OCI-LY1 (cell line): ENCODE results near the gene ZHX3.

Experiments used
- H2AFZ ChIP-seq: fragments of 200-600 bp; sonication (generic), shearing (Covaris generic); 2 replicates; pipeline ENCODE4 v1.6.0; 2014; ENCODE audit warnings: antibody characterized with exemption, mild to moderate bottlenecking, low read length
- H3F3A ChIP-seq: fragments of 200-600 bp; sonication (generic), shearing (Covaris generic); 2 replicates; pipeline ENCODE4 v1.6.0; 2014; ENCODE audit warnings: mild to moderate bottlenecking, antibody characterized with exemption, low read length, moderate library complexity; ENCODE audit not compliant: insufficient read depth
- H3K27ac ChIP-seq: fragments of 200-600 bp; sonication (generic); 2 replicates; pipeline ENCODE4 v1.5.1; 2014; ENCODE audit warnings: low read length, mixed run types, mild to moderate bottlenecking, low read depth; ENCODE audit not compliant: poor library complexity, severe bottlenecking
- H3K27me3 ChIP-seq: fragments of 200-600 bp; sonication (generic); 2 replicates; pipeline ENCODE4 v1.6.0; 2014; ENCODE audit warnings: antibody characterized with exemption, mild to moderate bottlenecking, low read length, moderate library complexity; ENCODE audit not compliant: insufficient read depth
- H3K36me3 ChIP-seq: fragments of 200-600 bp; sonication (generic); 2 replicates; pipeline ENCODE4 v1.6.1; 2014; ENCODE audit warnings: mild to moderate bottlenecking, antibody characterized with exemption, low read length, moderate library complexity, mixed read lengths; ENCODE audit not compliant: insufficient read depth
- H3K4me1 ChIP-seq: fragments of 200-600 bp; sonication (generic); 2 replicates; pipeline ENCODE4 v1.5.1; 2014; ENCODE audit warnings: mild to moderate bottlenecking, low read length, moderate library complexity; ENCODE audit not compliant: insufficient read depth, severe bottlenecking
- H3K4me2 ChIP-seq: fragments of 200-600 bp; sonication (generic), shearing (Covaris generic); 2 replicates; pipeline ENCODE4 v1.6.1; 2014; ENCODE audit warnings: low read length
- H3K4me3 ChIP-seq: fragments of 200-600 bp; sonication (generic); 2 replicates; pipeline ENCODE4 v1.5.1; 2014; ENCODE audit warnings: low read length, low read depth, mild to moderate bottlenecking, mixed read lengths; ENCODE audit not compliant: poor library complexity, severe bottlenecking
- H3K79me2 ChIP-seq: fragments of 200-600 bp; shearing (Covaris generic); 2 replicates; pipeline ENCODE4 v1.6.1; 2016; ENCODE audit warnings: mixed run types, low read length, mixed read lengths; ENCODE audit not compliant: insufficient read depth
- H3K9ac ChIP-seq: fragments of 200-600 bp; sonication (generic), shearing (Covaris generic); 2 replicates; pipeline ENCODE4 v1.6.1; 2014; ENCODE audit warnings: mild to moderate bottlenecking, low read length, mixed read lengths
- H3K9me2 ChIP-seq: fragments of 200-600 bp; sonication (generic), shearing (Covaris generic); 2 replicates; pipeline ENCODE4 v1.6.1; 2014; ENCODE audit warnings: low read depth, mild to moderate bottlenecking, low read length, mixed read lengths
- H3K9me3 ChIP-seq: fragments of 200-600 bp; shearing (Covaris generic); 2 replicates; pipeline ENCODE4 v1.6.1; 2014; ENCODE audit warnings: low read length, mixed read lengths
- H4K20me1 ChIP-seq: fragments of 200-600 bp; sonication (generic), shearing (Covaris generic); 2 replicates; pipeline ENCODE4 v1.6.0; 2016; ENCODE audit warnings: mild to moderate bottlenecking, low read length; ENCODE audit not compliant: insufficient read depth
- CTCF ChIP-seq: fragments of 200-600 bp; sonication (generic), shearing (Covaris generic); IDR thresholded peaks from 2 replicates; pipeline ENCODE4 v1.5.1; 2017; ENCODE audit warnings: mild to moderate bottlenecking, antibody characterized with exemption, low read length, moderate library complexity, mixed read lengths
- EZH2 ChIP-seq: fragments of 200-600 bp; sonication (generic), shearing (Covaris generic); IDR thresholded peaks from 2 replicates; pipeline ENCODE4 v1.8.0; 2017; ENCODE audit warnings: borderline replicate concordance, mixed run types, mild to moderate bottlenecking, antibody characterized with exemption, low read length, moderate library complexity, mixed read lengths

Gene ZHX3

GRCh38 chr20:41228858-41229257 is 88.7 kb downstream of the ZHX3 start:
- H3K27me3 ChIP-seq = no peaks in the 10 kb centered on the region
- H2AFZ ChIP-seq = no peak overlapping the region
- no peak overlapping the region for H3K4me3 ChIP-seq
- no peaks in the 10 kb centered on the region for H3K79me2 ChIP-seq
- no peaks in the 10 kb centered on the region for H3K9me3 ChIP-seq
- no peaks in the 10 kb centered on the region for H4K20me1 ChIP-seq
- no peaks in the 10 kb centered on the region for H3K9me2 ChIP-seq
- no peak overlapping the region for H3K27ac ChIP-seq
- no peak overlapping the region for H3K9ac ChIP-seq
- no peak for TF ChIP-seq EZH2
- no peak for TF ChIP-seq CTCF
- H3K36me3 ChIP-seq = no peaks in the 10 kb centered on the region
- H3K4me1 ChIP-seq = peaks cover 10% of the 10 kb centered on the region
- no peaks in the 10 kb centered on the region for H3F3A ChIP-seq
- no peak overlapping the region for H3K4me2 ChIP-seq

GRCh38 chr20:41226426-41226825 is 91.1 kb downstream of the ZHX3 start:
- Histone ChIP-seq H3K9me3 (no peaks in the 10 kb centered on the region), H3K36me3 (no peaks in the 10 kb centered on the region), H3K9me2 (no peaks in the 10 kb centered on the region), H3K27me3 (no peaks in the 10 kb centered on the region), H3K4me1 (no peaks in the 10 kb centered on the region), H4K20me1 (no peaks in the 10 kb centered on the region), H3K9ac (no peak overlapping the region), H3K27ac (no peak overlapping the region), H3F3A (no peaks in the 10 kb centered on the region), H2AFZ (no peak overlapping the region), H3K4me2 (no peak overlapping the region), H3K79me2 (no peaks in the 10 kb centered on the region), H3K4me3 (no peak overlapping the region)
- TF ChIP-seq EZH2 (no peak), CTCF (no peak)

DNA sequence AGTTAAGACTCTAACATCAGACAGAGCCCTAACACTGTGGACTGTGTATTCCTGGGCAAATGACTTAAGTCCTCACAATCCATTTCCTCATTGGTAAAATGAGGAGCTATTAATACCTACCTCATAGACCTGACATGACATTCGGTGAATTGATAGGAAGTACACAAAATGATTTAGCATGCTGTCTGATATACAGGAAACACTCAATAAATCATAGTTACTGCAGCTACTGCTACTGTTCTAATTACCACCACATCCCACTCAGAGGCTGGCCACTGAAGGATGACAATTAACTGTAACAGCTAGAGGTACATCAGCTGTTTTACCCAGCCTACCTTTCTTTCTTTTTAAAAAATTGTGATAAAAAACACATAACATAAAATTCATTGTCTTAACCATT is 92.4 kb downstream of the ZHX3 start:
- no peaks in the 10 kb centered on the region for H4K20me1 ChIP-seq
- H3K79me2 ChIP-seq = no peaks in the 10 kb centered on the region
- H3K4me3 ChIP-seq = no peak overlapping the region
- H3K4me1 ChIP-seq = no peaks in the 10 kb centered on the region
- no peaks in the 10 kb centered on the region for H3F3A ChIP-seq
- no peak overlapping the region for H2AFZ ChIP-seq
- H3K9ac ChIP-seq = no peak overlapping the region
- H3K36me3 ChIP-seq = no peaks in the 10 kb centered on the region
- TF ChIP-seq CTCF (no peak), EZH2 (no peak)
- H3K27ac ChIP-seq = no peak overlapping the region
- no peak overlapping the region for H3K4me2 ChIP-seq
- H3K27me3 ChIP-seq = no peaks in the 10 kb centered on the region
- H3K9me3 ChIP-seq = no peaks in the 10 kb centered on the region
- no peaks in the 10 kb centered on the region for H3K9me2 ChIP-seq
